ENCODE data around the gene BTBD16. TPM values are rescaled to one million over a fixed set of nuclear protein-coding genes. Genes with fewer than 3 reads are reported as not detected.

The BTBD16 gene
- total RNA-seq, 2 experiments from 2014 or later, result not detected

GRCh38 chr10:122282253-122282671 lies 11.2 kb downstream of the BTBD16 start:
- no peak for ATAC-seq
- ChIA-PET CTCF (interaction anchor here (0.9 to 2.5 kb wide), 3 partner anchors 11 to 61 kb away, joined by 3 to 10 read pairs (median 4); partner anchors contain the start of gene BTBD16), POLR2A (no interaction called here)

DNA sequence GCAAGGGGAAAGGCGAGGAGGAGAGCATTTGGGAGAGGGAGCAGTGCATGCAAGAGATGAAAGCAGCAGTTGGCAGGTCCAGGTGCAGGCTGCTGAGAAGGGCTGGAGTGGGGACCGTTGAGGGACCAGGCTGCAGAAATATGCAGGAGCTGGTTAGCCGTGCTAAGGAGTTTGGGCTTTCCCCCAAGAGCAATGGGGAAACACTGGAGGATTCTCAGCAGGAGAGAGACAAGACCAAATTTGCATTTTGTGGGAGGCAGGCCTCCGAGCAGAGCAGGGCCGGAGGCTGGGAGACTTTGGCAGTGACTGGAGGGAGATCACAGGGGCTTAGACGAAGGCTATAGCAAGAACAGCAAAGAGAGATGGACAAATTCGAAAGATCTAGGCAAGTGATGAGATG lies 11.8 kb downstream of the BTBD16 start:
- no peaks in the 10 kb centered on the region for H3K4me1 Mint-ChIP-seq (ENCODE audit: low read depth)
- H3K36me3 Mint-ChIP-seq (ENCODE audit: low read depth), result no peaks in the 10 kb centered on the region
- no peaks in the 10 kb centered on the region for H3K9me3 Mint-ChIP-seq
- intact Hi-C loops (cut with micrococcal nuclease), result no loop called here
- ATAC-seq (no peak), DNase-seq (no peak)
- H3K27ac Mint-ChIP-seq, result no peak overlapping the region
- H3K27me3 Mint-ChIP-seq, result peaks cover 10% of the 10 kb centered on the region
- CTCF ChIA-PET, result interaction anchor here (0.9 to 2.5 kb wide), 3 partner anchors 11 to 60 kb away, joined by 3 to 10 read pairs (median 4); partner anchors contain the start of gene BTBD16
- H3K4me3 Mint-ChIP-seq, result no peak overlapping the region
- POLR2A ChIA-PET, result no interaction called here
- TF ChIP-seq, protein P1, sequence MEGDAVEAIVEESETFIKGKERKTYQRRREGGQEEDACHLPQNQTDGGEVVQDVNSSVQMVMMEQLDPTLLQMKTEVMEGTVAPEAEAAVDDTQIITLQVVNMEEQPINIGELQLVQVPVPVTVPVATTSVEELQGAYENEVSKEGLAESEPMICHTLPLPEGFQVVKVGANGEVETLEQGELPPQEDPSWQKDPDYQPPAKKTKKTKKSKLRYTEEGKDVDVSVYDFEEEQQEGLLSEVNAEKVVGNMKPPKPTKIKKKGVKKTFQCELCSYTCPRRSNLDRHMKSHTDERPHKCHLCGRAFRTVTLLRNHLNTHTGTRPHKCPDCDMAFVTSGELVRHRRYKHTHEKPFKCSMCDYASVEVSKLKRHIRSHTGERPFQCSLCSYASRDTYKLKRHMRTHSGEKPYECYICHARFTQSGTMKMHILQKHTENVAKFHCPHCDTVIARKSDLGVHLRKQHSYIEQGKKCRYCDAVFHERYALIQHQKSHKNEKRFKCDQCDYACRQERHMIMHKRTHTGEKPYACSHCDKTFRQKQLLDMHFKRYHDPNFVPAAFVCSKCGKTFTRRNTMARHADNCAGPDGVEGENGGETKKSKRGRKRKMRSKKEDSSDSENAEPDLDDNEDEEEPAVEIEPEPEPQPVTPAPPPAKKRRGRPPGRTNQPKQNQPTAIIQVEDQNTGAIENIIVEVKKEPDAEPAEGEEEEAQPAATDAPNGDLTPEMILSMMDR (IDR thresholded peaks at IDR 0.05), result no peak

More at GRCh38 chr10:122282253-122282671, 11.2 kb downstream of the BTBD16 start:
- TF ChIP-seq, protein P1 (IDR thresholded peaks at IDR 0.05), result no peak
- H3K9me3 Mint-ChIP-seq, result no peaks in the 10 kb centered on the region
- no peaks in the 10 kb centered on the region for H3K4me1 Mint-ChIP-seq (ENCODE audit: low read depth)
- no peak overlapping the region for H3K4me3 Mint-ChIP-seq
- intact Hi-C loops (cut with micrococcal nuclease), result no loop called here
- H3K27me3 Mint-ChIP-seq, result peaks cover 10% of the 10 kb centered on the region
- DNase-seq, result no peak
- H3K27ac Mint-ChIP-seq, result no peak overlapping the region
- no peaks in the 10 kb centered on the region for H3K36me3 Mint-ChIP-seq (ENCODE audit: low read depth)

DNA sequence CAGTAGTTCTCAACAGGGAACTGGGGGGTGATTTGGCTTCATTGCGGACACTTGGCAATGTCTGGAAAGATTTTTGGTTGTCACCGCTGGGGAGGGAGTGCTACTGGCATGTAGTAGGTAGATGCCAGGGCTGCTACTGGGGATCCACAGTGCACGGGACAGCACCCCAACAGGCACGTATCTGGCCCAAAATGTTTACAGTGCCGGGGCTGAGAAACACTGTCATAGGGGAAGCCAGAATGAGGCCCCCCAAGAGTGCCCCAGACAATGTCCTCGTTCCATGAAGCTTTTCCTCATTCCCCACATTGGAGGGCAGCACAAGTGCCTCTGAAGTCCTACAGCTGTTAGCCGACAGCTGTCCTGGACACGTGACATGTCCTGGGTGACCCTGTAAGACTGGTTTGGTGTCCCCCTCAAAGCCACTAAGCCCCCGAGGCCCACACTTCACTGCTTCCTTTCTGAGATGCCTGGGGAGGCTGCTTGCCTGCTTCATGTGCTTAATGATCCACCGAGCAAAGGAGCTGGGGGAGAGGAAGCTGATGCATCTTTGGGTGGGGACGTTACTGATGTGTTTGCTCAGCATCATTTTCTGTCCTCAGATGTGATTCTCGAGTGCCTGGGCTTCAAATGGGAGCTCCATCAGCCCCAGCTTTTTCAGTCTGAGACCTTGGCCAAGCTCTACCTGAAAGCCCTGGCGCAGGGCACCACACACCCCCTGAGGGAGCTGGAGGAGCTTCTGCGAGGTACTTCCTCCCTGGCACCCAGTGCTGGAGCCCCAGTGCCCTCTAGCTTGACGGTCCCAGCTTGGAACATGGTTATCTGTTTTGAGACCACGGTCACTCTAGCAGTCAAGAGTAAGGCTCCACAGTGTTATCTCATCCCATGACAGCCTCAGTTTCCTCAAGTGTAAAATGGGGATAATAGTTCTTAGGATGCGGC lies 14.7 kb downstream of the BTBD16 start:
- H3K36me3 Mint-ChIP-seq (ENCODE audit: low read depth), result no peaks in the 10 kb centered on the region
- ATAC-seq (no peak), DNase-seq (no peak)
- H3K27ac Mint-ChIP-seq, result no peak overlapping the region
- H3K9me3 Mint-ChIP-seq, result no peaks in the 10 kb centered on the region
- no peaks in the 10 kb centered on the region for H3K4me1 Mint-ChIP-seq (ENCODE audit: low read depth)
- peaks cover 10% of the 10 kb centered on the region for H3K27me3 Mint-ChIP-seq
- CTCF ChIA-PET, result interaction anchor here (1.7 kb wide), 1 partner anchor 149 kb away, joined by 5 read pairs; no protein-coding TSS in a partner anchor
- no peak overlapping the region for H3K4me3 Mint-ChIP-seq
- TF ChIP-seq, protein P1 (IDR thresholded peaks at IDR 0.05), result no peak
- intact Hi-C loops (cut with micrococcal nuclease), result no loop called here
- POLR2A ChIA-PET, result no interaction called here

GRCh38 chr10:122286867-122287266 lies 15.8 kb downstream of the BTBD16 start:
- H3K27ac Mint-ChIP-seq, result no peak overlapping the region
- POLR2A ChIA-PET, result no interaction called here

More at GRCh38 chr10:122286867-122287266, 15.8 kb downstream of the BTBD16 start:
- intact Hi-C loops (cut with micrococcal nuclease), result no loop called here
- TF ChIP-seq, protein P1 (IDR thresholded peaks at IDR 0.05), result no peak
- no peak for ATAC-seq
- H3K9me3 Mint-ChIP-seq, result no peaks in the 10 kb centered on the region
- H3K4me1 Mint-ChIP-seq (ENCODE audit: low read depth), result no peaks in the 10 kb centered on the region
- CTCF ChIA-PET, result interaction anchor here (1.7 kb wide), 1 partner anchor 147 kb away, joined by 5 read pairs; no protein-coding TSS in a partner anchor
- no peak overlapping the region for H3K4me3 Mint-ChIP-seq
- H3K36me3 Mint-ChIP-seq (ENCODE audit: low read depth), result no peaks in the 10 kb centered on the region
- no peak for DNase-seq
- peaks cover 4% of the 10 kb centered on the region for H3K27me3 Mint-ChIP-seq

All from activated CD8-positive, alpha-beta T cell treated with anti-CD3 and anti-CD28 coated beads for 36 hours (primary cell).